Glutamatergic neuron (in vitro differentiated cells): ENCODE measurements around the gene B4GALT3. TPM values are rescaled to one million over a fixed set of nuclear protein-coding genes. Genes with fewer than 3 reads are reported as not detected.

Experiments used
- DNase-seq: peaks from one replicate; pipeline ENCODE4 v3.0.0; 2022
- H3K27ac Mint-ChIP-seq: one replicate; pipeline ENCODE4 v1.8.0; 2020; ENCODE audit warnings: mild to moderate bottlenecking, mixed read lengths, inconsistent platforms; ENCODE audit not compliant: unreplicated experiment
- H3K27me3 Mint-ChIP-seq: one replicate; pipeline ENCODE4 v1.8.0; 2020; ENCODE audit warnings: mild to moderate bottlenecking, moderate library complexity, mixed read lengths, inconsistent platforms; ENCODE audit not compliant: unreplicated experiment
- H3K36me3 Mint-ChIP-seq: one replicate; pipeline ENCODE4 v1.8.0; 2020; ENCODE audit warnings: mild to moderate bottlenecking, mixed read lengths, inconsistent platforms; ENCODE audit not compliant: unreplicated experiment
- H3K4me1 Mint-ChIP-seq: one replicate; pipeline ENCODE4 v1.8.0; 2020; ENCODE audit warnings: mild to moderate bottlenecking, low read depth, mixed read lengths, inconsistent platforms; ENCODE audit not compliant: unreplicated experiment
- H3K4me3 Mint-ChIP-seq: one replicate; pipeline ENCODE4 v1.8.0; 2020; ENCODE audit warnings: mild to moderate bottlenecking, mixed read lengths, inconsistent platforms; ENCODE audit not compliant: unreplicated experiment
- H3K9me3 Mint-ChIP-seq: one replicate; pipeline ENCODE4 v1.8.0; 2020; ENCODE audit warnings: mild to moderate bottlenecking, moderate library complexity, mixed read lengths, inconsistent platforms; ENCODE audit not compliant: unreplicated experiment
- CTCF ChIP-seq: fragments of 200-600 bp; sonication (generic); IDR thresholded peaks from one replicate; pipeline ENCODE4 v1.5.0; 2021; ENCODE audit not compliant: partially characterized antibody, unreplicated experiment
- total RNA-seq: library from RNA; stranded (reverse); fragmentation: NEBNext Ultra II Directional; extraction: Animal tissue kit (Norgen Biotek cat#: 25700); gene quantifications from one replicate; pipeline ENCODE4 v1.2.1, GENCODE V29; 2021; ENCODE audit not compliant: unreplicated experiment

B4GALT3 gene
- total RNA-seq, 1 donor from 2014 or later, result 35.7 TPM

GRCh38 chr1:161159087-161159912, 18.0 kb downstream of the B4GALT3 start, which contains the start of gene USP21:
USP21 (plus strand) TSS chr1:161159500; CDS start chr1:161160641, 1,141 bp downstream.
- H3K4me3 Mint-ChIP-seq, result peak within 1 kb of the TSS; percentile 91
- H3K27me3 Mint-ChIP-seq, result peaks cover 4% of the 10 kb centered on the region
- peak within 1 kb of the TSS; percentile 92 for H3K27ac Mint-ChIP-seq
- H3K4me1 Mint-ChIP-seq, result peaks cover 8% of the 10 kb centered on the region
- peak; percentile 95 for DNase-seq
- H3K9me3 Mint-ChIP-seq, result peaks cover 8% of the 10 kb centered on the region
- no peaks in the 10 kb centered on the region for H3K36me3 Mint-ChIP-seq
- TF ChIP-seq CTCF, result no peak

- DNase-seq, result no peak
- Mint-ChIP-seq H3K27me3 (peaks cover 9% of the 10 kb centered on the region), H3K4me3 (peak overlapping the region; percentile 91), H3K9me3 (peaks cover 8% of the 10 kb centered on the region), H3K4me1 (peaks cover 8% of the 10 kb centered on the region), H3K27ac (peak overlapping the region; percentile 92), H3K36me3 (no peaks in the 10 kb centered on the region)
- TF ChIP-seq CTCF, result no peak
Observed at GRCh38 chr1:161158316-161159010, 18.8 kb downstream of the B4GALT3 start.

GRCh38 chr1:161157867-161158266, 19.4 kb downstream of the B4GALT3 start:
- peaks cover 8% of the 10 kb centered on the region for H3K4me1 Mint-ChIP-seq
- no peak for TF ChIP-seq CTCF
- H3K27ac Mint-ChIP-seq, result peak overlapping the region; percentile 92
- DNase-seq, result no peak
- peaks cover 8% of the 10 kb centered on the region for H3K9me3 Mint-ChIP-seq
- H3K36me3 Mint-ChIP-seq, result no peaks in the 10 kb centered on the region
- H3K4me3 Mint-ChIP-seq, result no peak overlapping the region
- H3K27me3 Mint-ChIP-seq, result peaks cover 9% of the 10 kb centered on the region

- peak within 1 kb of the TSS; percentile 100 for H3K27ac Mint-ChIP-seq
- H3K27me3 Mint-ChIP-seq, result peaks cover 6% of the 10 kb centered on the region
- peaks cover 4% of the 10 kb centered on the region for H3K4me1 Mint-ChIP-seq
Observed at GRCh38 chr1:161153682-161154337, 23.5 kb downstream of the B4GALT3 start, which contains the start of gene UFC1. UFC1 (plus strand) TSS chr1:161153978; CDS start chr1:161153998, 20 bp downstream.

More at GRCh38 chr1:161153682-161154337, 23.5 kb downstream of the B4GALT3 start, which contains the start of gene UFC1:
- peak; percentile 74 for DNase-seq
- no peak for TF ChIP-seq CTCF
- H3K9me3 Mint-ChIP-seq, result peaks cover 5% of the 10 kb centered on the region
- peak within 1 kb of the TSS; percentile 99 for H3K4me3 Mint-ChIP-seq
- H3K36me3 Mint-ChIP-seq, result no peaks in the 10 kb centered on the region
